GM21825 (cell line): Measurements from ENCODE around the gene GSTO2.

Experiments
- ATAC-seq: cut with Tn5 transposase; IDR thresholded peaks from one replicate; pipeline ENCODE4 v1.9.1; 2021; ENCODE audit warnings: mild to moderate bottlenecking, moderate library complexity; ENCODE audit not compliant: unreplicated experiment

Gene GSTO2

DNA sequence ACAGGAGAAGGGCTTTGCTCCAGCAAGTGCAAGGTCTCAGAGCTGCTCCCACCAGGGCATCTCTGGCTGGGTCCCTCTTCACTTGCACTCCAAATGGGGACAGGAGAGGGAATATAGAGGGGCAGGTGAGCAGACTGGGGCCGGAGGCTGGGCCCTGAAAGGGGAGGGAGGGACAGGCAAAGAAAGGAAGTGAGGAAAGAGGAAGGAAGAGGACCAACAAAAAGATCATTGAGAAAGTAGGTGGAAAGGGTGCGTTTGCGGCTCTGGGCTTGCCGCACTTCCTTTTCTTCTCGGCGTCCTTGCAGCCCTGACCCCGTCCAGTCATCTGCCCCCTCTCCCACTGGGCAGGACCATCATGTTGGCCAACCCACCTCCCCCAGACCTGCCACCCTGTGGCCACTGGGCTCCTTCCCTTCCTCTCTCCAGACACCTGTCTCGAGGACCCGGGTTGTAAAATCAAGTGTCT, 55.3 kb downstream of the GSTO2 start:
- no peak for ATAC-seq

DNA sequence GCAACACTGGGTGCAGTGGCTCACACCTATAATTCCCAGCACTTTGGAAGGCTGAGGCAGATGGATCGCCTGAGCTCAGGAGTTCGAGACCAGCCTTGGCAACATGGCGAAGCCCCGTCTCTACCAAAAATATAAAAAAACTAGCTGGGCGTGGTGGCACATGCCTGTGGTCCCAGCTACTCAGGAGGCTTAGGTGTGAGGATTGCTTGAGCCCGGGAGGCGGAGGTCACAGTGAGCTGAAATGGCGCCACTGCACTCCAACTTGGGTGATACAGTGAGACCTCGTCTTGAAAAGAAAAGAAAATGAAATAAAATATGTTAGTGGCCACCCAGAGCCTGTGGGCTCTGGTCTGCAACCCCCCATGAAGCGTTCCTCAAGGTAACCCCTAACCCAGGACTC, 55.9 kb downstream of the GSTO2 start:
- no peak for ATAC-seq

DNA sequence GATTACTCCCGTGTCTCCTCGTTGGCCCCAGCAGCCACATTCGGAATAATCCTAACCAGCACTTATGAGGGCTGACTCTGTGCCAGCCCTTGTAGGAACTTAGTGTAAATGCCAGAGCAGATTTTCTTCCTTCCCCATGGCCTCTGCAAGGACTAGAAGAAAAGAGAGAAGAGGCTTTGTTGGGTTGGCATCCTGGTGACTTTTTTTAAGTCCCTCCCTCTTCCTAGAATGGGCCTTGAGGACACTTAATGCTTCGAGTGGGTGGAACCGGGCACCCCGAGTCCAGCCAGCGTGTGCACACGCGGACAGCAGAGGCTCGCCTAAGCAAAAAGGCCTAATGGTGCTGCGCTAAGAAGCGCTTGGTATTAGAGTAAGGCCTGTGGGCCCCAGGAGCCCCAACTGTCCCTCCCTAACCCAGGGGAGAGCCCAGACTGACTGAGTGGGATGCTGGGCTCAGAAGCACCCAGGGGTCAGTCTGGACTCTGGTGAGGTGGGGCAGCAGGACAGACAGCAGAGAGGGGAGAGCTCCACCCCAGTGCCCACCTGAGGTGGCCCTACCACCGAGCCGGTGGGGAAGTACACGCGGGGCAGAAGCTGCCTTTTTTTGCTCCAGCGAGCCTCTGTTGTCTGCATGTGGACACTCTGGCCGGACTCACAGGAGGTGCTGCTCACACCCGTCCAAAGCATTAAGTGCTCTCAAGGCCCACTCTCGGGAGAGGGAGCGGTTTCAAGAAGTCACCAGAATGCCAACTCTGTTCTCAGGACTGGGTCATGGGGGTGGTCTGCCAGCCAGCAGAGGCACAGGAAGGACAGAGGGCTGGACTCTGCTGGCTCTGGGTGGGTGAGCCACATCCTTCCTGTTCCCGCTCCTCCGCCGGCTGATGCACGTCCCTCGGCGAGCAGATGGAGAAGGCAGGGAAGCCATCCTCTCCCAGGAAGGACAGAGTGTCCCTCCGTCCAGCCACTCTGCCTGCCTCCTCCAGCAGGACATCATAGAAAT, 56.8 kb downstream of the GSTO2 start:
- ATAC-seq, result no peak

DNA sequence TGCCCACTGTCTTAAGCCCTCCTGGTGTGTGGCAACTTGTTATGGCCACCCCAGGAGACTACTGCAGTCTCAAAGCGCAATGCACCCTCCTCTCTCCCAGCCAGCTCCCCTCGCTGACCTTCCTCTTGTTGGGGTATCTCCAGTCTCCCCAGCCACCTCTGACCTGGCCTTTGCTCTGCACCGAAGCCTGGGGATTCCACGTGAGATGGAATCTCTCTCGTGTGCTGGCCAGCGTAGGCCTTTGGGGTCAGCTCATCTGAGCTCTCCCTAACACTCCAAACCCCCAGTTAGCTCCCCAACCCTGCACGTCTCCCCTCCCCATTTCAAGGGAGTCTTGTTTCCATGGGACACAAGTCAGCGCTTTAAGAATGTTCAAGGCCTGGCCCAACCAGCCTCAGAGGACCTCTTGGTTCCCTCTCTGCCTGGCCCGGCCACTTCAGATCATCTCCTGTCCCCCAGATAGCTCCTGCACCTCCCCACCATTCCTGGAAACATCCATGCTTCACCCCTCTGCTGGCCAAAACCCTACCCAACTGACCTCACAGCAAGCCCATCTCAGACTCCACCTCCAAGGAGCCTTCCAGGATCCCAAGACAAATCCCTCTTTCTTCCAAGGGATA, 58.1 kb downstream of the GSTO2 start:
- no peak for ATAC-seq

DNA sequence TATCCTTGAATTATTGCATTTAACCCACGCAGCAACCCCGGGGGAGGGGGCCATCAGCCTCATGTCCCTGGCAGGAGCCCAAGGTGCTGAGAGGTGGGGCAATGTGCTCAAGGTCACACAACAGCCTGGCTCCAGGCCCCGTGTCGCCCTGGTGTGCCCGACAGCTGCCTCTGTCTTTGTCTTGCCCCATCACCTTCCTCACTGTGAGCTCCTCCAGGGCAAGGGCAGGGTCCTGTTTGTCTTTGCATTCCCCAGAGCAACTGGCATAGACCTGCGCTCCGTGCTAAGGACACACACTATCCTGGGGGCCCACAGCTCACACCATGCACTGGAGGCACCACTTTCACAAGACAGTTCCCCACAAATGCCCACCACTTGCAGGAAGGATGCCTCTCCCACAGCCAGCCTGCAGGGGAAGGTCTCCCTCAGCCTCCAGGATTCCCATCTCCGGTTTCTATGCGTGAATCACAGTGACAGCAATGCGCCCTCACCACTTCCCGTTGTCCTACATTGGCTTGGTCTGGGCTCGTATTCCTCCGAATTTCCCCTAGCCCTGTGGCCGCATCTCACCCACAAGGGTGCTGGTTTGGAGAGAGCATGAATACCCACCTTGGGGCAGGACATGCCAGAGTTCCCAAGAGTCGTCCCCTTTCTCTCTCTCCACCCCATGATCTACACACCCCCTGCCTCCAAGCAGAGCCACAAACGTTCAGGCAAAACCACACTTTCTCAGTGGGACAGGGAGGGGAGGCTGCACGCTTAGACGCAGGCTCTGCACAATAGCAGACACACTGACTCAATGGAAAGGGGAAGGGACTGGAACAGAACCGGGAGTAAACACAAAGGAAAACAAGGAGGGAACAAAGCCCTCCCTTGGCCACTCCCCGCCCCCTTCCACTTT, 59.0 kb downstream of the GSTO2 start:
- ATAC-seq, result no peak

DNA sequence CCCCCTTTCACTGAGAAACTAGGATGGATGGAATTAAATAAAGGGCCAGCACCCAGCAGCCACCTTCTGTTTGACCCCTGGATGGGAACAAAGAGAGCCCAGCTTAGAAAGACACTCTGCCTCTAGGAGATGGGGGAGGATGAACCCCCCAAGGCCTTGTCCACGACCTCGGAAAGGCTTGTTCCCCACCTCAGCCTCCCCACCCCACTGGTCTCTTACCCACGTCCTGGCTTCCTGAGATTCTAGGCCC, 59.6 kb downstream of the GSTO2 start:
- ATAC-seq, result no peak

- peak; percentile 50 for ATAC-seq
Measured at GRCh38 chr10:104328896-104329710, 60.1 kb downstream of the GSTO2 start.

DNA sequence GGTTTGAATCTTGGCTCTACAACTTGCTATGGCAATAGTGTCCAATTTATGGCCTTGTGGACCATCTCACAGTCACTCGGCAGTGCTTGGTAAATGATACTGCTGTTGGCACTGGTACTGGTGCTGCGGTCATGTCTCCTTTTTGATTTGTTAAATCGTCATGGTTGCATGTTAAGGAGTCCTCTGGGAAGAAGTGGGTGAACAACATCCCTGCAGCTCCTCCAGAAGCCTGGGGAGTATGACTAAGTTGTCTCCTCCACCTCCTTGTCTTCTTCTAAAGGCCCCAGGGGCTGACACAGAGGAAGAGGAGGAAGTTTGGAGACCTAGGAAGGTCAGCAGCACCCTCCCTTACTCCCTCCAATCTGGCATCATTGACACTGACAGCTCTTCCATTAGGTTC, 60.8 kb downstream of the GSTO2 start:
- no peak for ATAC-seq

- ATAC-seq, result no peak
Measured at GRCh38 chr10:104330168-104331110, 61.5 kb downstream of the GSTO2 start.

GRCh38 chr10:104331208-104331838, 62.3 kb downstream of the GSTO2 start:
- no peak for ATAC-seq

DNA sequence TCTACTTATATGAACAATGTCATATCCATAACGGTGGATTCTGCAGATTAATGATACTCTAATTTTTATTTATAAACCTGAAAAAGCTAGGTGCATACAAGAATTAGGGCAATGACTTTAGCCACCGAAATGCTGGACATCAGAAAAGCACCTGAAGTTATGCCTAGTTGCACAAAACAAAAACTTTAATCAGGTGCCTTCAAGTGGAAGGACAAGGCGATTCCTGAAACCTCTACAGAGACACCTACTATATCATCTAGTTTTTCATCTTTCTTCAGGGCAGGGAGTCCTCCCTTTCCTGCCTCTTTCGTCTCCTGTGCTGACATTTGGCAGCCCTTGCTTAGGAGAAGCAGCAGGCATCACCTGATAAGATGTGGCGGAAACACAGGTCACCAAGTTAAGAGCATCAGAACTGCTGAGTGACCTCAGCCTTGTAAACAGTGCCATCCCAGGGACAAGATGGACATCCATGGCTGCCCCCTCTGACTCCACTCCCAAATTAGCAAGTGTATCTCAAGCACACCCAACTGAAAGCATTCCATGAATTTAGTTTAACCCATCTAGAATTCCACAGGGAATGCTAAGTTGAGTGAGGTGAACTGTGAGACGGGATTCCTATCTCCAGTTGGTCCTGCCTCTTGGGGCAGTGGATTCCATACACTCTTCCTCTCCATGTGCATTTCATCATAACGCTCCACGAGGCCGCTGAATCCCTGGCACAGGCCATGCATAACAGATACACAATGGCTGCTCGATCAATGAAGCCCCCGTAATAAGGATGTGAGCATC, 63.5 kb downstream of the GSTO2 start:
- no peak for ATAC-seq

GRCh38 chr10:104333032-104333727, 64.2 kb downstream of the GSTO2 start:
- ATAC-seq, result no peak

DNA sequence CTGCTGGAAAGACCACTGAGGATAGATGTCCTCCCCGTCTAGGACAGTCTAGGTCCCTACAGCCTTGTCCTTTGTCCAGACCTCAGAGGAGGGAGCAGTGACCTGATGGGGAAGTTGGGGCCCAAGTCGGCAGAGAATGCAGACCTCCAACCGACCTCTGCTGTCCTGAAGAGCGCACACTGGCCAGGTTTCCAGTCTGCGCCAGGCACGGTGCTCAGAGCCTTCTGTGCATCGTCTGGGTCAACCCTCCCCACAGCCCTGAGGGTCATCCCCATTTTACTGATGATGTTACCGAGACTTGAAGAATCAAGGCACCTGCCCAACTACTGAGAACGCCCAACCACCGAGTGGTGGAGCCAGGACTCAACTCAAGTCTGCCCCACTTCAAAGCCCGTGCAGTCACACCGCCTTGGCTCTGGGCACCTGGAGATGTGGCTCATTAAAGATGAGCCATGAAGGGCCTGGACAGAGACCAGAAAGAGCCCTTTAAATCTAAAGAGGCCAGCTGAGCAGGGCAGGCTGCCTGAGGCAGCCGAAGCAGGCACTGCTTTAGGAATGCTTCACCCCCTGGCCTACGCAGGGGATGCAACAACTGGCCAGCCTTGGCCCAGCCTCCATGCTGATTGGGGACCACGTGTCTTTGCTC, 64.9 kb downstream of the GSTO2 start:
- no peak for ATAC-seq

GRCh38 chr10:104334561-104334960, 65.6 kb downstream of the GSTO2 start:
- no peak for ATAC-seq

DNA sequence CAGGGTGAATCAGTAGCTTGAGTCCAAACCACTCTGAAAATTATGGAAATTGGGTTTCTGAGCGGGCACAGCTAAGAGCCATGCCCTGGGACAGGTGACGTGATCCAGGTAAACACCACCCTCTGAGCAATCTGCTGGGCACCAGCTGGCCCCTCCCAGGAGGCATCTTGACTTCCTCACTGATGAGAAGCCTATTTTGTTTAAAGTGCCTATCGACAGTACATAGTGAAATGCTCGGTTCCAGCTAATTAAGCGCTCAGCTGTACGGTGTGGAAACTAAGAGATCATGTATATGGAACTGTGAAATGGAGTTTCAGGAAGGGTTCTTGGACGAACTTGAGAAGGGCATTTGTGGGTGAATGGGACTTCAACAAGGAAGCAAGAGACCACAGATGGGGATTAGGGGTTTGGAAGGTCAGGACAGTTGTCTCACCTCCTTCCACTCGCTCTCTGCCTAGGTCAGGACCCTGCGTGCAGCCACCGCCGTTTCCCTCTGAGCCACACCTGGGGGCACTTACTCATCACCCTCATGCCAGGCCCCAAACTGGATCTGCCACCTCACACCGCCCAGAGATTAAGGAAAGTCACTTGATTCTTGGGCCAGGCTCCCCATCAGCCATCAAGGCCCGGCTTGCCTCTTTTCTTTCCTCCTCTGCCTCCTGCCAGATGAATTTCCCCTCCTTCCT, 66.1 kb downstream of the GSTO2 start:
- no peak for ATAC-seq

DNA sequence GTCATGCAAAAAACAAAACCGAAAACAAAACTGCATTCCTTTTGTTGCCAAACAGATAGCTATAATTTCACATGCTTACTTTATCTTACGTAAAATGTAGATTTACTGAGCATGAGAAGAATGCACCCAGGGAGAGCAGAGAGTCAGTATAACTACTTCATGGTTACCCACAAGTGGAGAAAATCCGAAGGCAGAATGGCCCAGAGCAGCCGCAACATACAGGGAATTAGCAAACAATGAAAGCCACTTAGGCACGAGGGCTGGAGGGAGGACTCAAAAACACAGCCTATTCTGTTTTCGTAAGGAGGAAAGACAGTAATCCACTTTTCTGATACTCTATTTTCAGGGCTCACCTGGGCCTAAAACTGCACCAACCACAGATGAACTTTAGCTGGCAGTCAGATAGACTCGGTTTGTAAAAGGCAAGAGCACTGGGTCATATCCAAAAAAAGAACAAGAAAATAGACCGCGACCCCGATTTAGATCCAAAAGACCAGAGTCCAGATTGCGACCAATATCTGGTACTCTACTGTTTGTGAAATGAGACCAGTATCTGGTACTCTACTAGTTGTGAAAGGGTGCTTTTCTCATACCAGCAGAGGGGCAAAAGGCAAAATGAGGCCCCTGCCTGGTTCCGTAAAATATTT, 68.0 kb downstream of the GSTO2 start:
- ATAC-seq, result no peak
